ENCODE results near the gene GOSR1. TPM values are rescaled to one million over a fixed set of nuclear protein-coding genes. Genes with fewer than 3 reads are reported as not detected.
"Not testable (repeated sequence)": the region's sequence is repeated elsewhere in the genome, so short reads cannot be mapped to it uniquely, and the experiment has no call there.

GOSR1 gene
- polyA plus RNA-seq, 5 donors, result 36.6 to 52.6 (median 51.1) TPM

DNA sequence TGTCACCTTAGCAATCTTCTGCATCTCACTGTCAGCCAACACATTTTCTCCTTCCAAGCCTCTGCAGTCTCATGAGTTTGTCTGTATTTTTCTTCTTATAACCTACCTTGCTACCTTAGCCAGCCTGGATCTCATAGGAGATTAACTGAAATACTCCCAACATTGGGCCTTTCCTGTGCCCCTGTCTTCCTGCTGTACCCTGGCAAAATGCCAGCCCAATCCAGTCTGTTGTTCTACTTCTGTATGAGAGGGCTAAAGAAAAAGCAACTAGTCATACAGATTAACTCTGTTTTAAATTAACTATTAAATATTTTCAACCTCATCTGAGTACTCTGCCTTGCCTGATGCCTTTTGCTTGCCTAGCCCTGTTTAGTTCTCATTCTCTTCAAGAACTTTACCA is 18.4 kb downstream of the GOSR1 start:
- DNase-seq, result no peak

DNA sequence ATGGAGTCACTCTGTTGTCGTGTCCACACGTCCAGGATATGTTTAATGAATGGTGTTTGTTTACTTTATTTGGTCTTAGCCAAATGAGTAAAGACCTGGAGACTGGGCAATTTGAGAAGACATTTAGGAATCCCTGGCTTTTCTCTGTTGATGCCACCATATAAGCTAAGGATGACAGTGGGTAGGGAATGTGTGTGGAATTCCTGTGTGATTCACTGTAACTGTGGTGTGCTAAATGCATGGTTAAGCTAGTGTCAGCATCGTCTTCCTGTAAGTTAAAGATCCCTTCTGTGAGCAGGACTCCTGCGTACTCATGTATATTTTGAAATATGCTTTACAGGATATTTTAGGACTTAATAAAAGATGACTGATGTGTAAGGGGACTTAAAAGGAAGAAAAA is 26.4 kb downstream of the GOSR1 start:
- no peak for DNase-seq

GRCh38 chr17:30505868-30506417 is 28.7 kb downstream of the GOSR1 start:
- peak; percentile 4 to 10 for DNase-seq

DNA sequence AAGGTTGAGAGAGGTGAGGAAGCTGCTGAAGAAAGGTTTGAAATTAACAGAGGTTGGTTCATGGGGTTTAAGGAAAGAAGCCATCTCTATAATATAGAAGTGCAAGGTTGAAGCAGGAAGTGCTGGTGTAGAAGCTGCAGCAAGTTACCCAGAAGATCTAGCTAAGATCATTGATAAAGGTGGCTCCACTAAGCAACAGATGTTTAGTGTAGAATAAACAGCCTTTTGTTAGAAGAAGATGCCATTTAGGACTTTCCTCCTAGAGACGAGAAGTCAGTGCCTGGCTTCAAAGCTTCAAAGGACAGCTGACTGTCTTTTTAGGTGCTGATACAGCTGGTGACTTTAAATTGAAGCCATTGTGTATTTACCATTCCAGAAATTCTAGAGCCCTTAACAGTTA is 29.3 kb downstream of the GOSR1 start:
- DNase-seq, result no peak

- no peak for DNase-seq
These were observed 36.1 kb downstream of the GOSR1 start for GRCh38 chr17:30513346-30513745.

GRCh38 chr17:30514895-30515596 is 37.8 kb downstream of the GOSR1 start:
- DNase-seq, result no peak

DNA sequence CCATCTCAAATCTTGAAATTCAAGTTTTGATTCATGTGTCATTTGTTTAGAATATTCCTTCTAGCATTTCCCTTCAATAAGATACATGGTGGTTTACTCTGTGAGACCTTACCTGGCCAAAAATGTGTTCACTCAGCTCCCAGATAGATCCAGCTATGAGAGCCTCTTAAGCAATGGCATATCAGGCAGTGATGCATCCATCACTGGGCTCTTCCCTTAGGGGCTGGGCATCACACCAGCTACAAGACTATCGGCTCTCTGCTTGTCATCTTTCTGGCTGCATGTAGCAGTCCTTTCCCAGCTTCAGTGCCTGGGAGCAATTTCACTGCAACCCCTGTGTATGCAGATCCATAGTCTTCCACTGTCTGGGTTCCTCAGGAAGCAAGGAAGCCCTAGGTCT is 40.6 kb downstream of the GOSR1 start:
- DNase-seq, result no peak

- DNase-seq, result no peak
These were observed 42.0 kb downstream of the GOSR1 start for GRCh38 chr17:30519166-30519565.

GRCh38 chr17:30519707-30520106 is 42.5 kb downstream of the GOSR1 start:
- no peak for DNase-seq

- DNase-seq, result no peak
These were observed 43.2 kb downstream of the GOSR1 start for GRCh38 chr17:30520436-30520835.

- no peak for DNase-seq
These were observed 43.7 kb downstream of the GOSR1 start for GRCh38 chr17:30520882-30521281.

DNA sequence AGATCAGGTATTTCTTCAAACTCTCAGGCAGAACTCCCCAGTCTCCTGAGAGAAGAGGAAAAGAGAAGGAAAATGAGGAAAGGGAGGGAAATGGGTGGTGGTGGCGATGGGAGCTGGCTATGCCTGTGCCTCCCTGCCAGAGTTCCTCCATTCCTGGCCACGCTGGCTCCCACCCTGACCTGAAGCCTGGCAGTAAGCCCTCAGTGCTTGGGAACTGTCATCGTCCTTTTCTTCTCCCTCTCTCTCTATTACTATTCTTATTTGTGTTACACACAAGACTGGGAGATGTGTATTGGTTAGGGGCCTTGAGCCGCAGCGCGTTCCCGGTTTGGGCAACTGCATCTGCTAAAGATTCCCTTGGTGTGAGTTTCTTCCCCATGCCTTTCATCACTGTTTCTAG is 44.6 kb downstream of the GOSR1 start:
- no peak for DNase-seq

- DNase-seq, result not testable (repeated sequence)
These were observed 46.0 kb downstream of the GOSR1 start for GRCh38 chr17:30523236-30523635.

GRCh38 chr17:30524847-30525246 is 47.6 kb downstream of the GOSR1 start:
- no peak for DNase-seq

GRCh38 chr17:30526401-30526800 is 49.2 kb downstream of the GOSR1 start:
- no peak for DNase-seq

DNA sequence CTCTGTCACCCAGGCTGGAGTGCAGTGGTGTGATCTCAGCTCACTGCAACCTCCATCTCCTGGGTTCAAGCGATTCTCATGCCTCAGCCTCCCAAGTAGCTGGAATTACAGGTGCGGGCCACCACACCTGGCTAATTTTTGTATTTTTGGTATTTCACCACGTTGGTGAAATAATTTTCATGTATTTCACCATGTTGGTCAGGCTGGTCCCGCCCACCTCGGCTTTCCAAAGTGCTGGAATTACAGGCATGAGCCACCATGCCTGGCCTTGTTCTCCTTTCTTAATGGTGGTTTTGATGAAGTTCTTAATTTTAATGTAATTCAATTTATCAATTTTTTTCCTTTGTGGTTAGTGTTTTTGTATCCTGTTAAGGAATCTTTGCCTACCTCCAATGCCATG is 51.5 kb downstream of the GOSR1 start:
- not testable (repeated sequence) for DNase-seq

GRCh38 chr17:30530346-30531025 is 53.3 kb downstream of the GOSR1 start:
- no peak for DNase-seq

DNA sequence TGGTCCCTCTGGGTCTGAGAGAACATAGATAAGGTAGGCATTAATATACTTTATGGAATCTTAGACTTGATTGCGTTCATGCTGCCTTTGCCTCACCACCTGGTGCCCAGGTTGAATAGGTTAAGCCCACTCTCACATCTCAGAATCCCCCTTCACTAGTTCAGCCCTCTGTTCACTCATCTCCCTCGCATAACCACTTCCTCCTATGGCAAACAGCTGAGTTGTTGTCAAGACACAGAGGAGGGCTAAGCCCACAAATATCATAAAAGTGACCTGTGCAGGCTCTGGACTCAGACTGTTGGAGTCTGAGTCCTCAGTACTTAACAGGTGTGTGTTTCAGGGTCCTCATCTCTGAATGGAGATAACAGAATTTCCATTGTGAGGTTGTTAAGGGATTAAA is 55.7 kb downstream of the GOSR1 start:
- DNase-seq, result no peak

- no peak for DNase-seq
These were observed 57.1 kb downstream of the GOSR1 start for GRCh38 chr17:30534298-30534697.

GRCh38 chr17:30534938-30535921 is 58.0 kb downstream of the GOSR1 start:
- DNase-seq, result no peak

DNA sequence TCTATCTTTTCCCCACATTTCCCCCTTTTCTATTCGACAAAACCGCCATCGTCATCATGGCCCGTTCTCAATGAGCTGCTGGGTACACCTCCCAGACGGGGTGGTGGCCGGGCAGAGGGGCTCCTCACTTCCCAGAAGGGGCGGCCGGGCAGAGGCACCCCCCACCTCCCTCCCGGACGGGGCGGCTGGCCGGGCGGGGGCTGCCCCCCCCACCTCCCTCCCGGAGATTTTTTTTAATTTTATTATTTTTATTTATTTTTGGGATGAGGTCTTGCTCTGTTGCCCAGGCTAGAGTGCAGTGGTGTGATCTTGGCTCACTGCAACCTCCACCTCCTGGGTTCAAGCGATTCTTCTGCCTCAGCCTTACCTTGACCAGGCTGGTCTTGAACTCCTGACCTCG is 59.6 kb downstream of the GOSR1 start:
- not testable (repeated sequence) for DNase-seq

DNA sequence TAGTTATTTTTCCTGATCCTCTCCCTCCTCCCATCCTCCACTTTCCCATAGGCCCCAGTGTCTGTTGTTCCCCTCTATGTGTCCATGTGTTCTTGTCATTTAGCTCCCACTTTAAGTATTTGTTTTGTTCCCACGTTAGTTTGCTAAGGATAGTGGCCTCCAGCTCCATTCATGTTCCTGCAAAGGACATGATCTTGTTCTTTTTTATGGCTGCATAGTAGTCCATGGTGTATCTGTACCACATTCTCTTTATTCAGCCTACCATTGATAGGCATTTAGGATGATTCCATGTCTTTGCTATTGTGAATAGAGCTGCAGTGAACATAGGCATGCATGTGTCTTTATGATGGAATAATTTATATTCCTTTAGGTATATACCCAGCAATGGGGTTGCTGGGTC is 60.5 kb downstream of the GOSR1 start:
- not testable (repeated sequence) for DNase-seq
